GM23248 (cell line): Measurements from ENCODE around the gene RBFOX2. TPM values are rescaled to one million over a fixed set of nuclear protein-coding genes. Genes with fewer than 3 reads are reported as not detected.
A peak's percentile ranks its signal among the peaks of the same experiment; 100 is the strongest.
"Not testable (repeated sequence)": the region's sequence is repeated elsewhere in the genome, so short reads cannot be mapped to it uniquely, and the experiment has no call there.

Source experiments
- DNase-seq: peaks from one replicate; pipeline ENCODE4 v3.0.0-alpha.2; 2015
- H2AFZ ChIP-seq: fragments of 200-600 bp; sonication (generic); 2 replicates; pipeline ENCODE4 v1.6.1; 2016; ENCODE audit warnings: antibody characterized with exemption
- H3F3A ChIP-seq: fragments of 200-600 bp; sonication (generic); 2 replicates; pipeline ENCODE4 v1.6.1; 2016; ENCODE audit warnings: mild to moderate bottlenecking, antibody characterized with exemption, mixed run types; ENCODE audit not compliant: insufficient read depth
- H3K27ac ChIP-seq: fragments of 200-600 bp; sonication (generic); 2 replicates; pipeline ENCODE4 v1.5.1; 2016; ENCODE audit warnings: mild to moderate bottlenecking
- H3K27me3 ChIP-seq: fragments of 200-600 bp; sonication (generic); replicated peaks from 2 replicates; pipeline ENCODE4 v1.6.1; 2016; ENCODE audit warnings: mild to moderate bottlenecking; ENCODE audit not compliant: insufficient read depth
- H3K36me3 ChIP-seq: fragments of 200-600 bp; sonication (generic); 2 replicates; pipeline ENCODE4 v1.6.1; 2016; ENCODE audit warnings: low read depth, mild to moderate bottlenecking
- H3K4me1 ChIP-seq: fragments of 200-600 bp; sonication (generic); 2 replicates; pipeline ENCODE4 v1.6.1; 2016; ENCODE audit warnings: mild to moderate bottlenecking; ENCODE audit not compliant: insufficient read depth
- H3K4me2 ChIP-seq: fragments of 200-600 bp; sonication (generic); one replicate; pipeline ENCODE4 v1.6.1; 2016; ENCODE audit warnings: mild to moderate bottlenecking; ENCODE audit not compliant: unreplicated experiment
- H3K4me3 ChIP-seq: fragments of 200-600 bp; sonication (generic); 2 replicates; pipeline ENCODE4 v1.5.1; 2016; ENCODE audit warnings: mild to moderate bottlenecking
- H3K79me2 ChIP-seq: fragments of 200-600 bp; sonication (generic); 2 replicates; pipeline ENCODE4 v1.6.1; 2016; ENCODE audit warnings: mild to moderate bottlenecking; ENCODE audit not compliant: insufficient read depth
- H3K9ac ChIP-seq: fragments of 200-600 bp; sonication (generic); 2 replicates; pipeline ENCODE4 v1.6.1; 2016; ENCODE audit warnings: mild to moderate bottlenecking
- H3K9me2 ChIP-seq: fragments of 200-600 bp; sonication (generic); 2 replicates; pipeline ENCODE4 v1.6.1; 2016; ENCODE audit warnings: mixed run types, mild to moderate bottlenecking, moderate library complexity; ENCODE audit not compliant: insufficient read depth
- H3K9me3 ChIP-seq: fragments of 200-600 bp; sonication (generic); one replicate; pipeline ENCODE4 v1.6.1; 2017; ENCODE audit warnings: low read depth
- H4K20me1 ChIP-seq: fragments of 200-600 bp; sonication (generic); 2 replicates; pipeline ENCODE4 v1.6.0; 2016; ENCODE audit not compliant: insufficient read depth
- EZH2 ChIP-seq: fragments of 200-600 bp; sonication (generic); IDR thresholded peaks from 2 replicates; pipeline ENCODE4 v1.6.1; 2018; ENCODE audit warnings: antibody characterized with exemption, mild to moderate bottlenecking; ENCODE audit not compliant: insufficient read depth, poor library complexity, severe bottlenecking
- EZH2phosphoT487 ChIP-seq: fragments of 200-600 bp; sonication (generic); IDR thresholded peaks from 2 replicates; pipeline ENCODE4 v1.6.1; 2018; ENCODE audit warnings: antibody characterized with exemption, moderate library complexity, mild to moderate bottlenecking, low read depth; ENCODE audit not compliant: insufficient read depth
- WGBS, 2 experiments: methylation state at CpG; one replicate each; pipeline ENCODE4 v1.1.6; 2015 to 2017; ENCODE audit warnings: low lambda C conversion rate in 2 of 2, low coverage in 1 of 2; ENCODE audit errors: missing lambda C conversion rate in 2 of 2; 5-methylcytosine and 5-hydroxymethylcytosine counted together
- in situ Hi-C: fragments of 300-500 bp; cut with MboI; formaldehyde crosslinking; loops from 2 replicates; pipeline ENCODE4 v1.15.0; 2020
- polyA plus RNA-seq: library from polyadenylated mRNA; unstranded; fragments of >200 nt; fragmentation: Nextera tagmentation; extraction: Ambion mirVana; gene quantifications from 2 replicates; pipeline ENCODE4 v1.2.1, GENCODE V29; 2016
- total RNA-seq: library from RNA; depleted of rRNA; stranded (reverse); fragments of >200 nt; shearing (Covaris generic); gene quantifications from 2 replicates; pipeline ENCODE4 v1.2.3, GENCODE V29; 2014

The RBFOX2 gene
- total and polyA plus RNA-seq, 2 experiments from 2014 or later: 127 to 136 TPM

- Histone ChIP-seq H3K79me2 (no peaks in the 10 kb centered on the region), H3K9me2 (no peaks in the 10 kb centered on the region), H3K27me3 (no peaks in the 10 kb centered on the region), H2AFZ (peak overlapping the region; percentile 70), H3F3A (peaks cover 3% of the 10 kb centered on the region; the same call in 1 of the 2 replicates), H3K36me3 (no peaks in the 10 kb centered on the region), H3K4me3 (no peak overlapping the region), H3K9me3 (no peaks in the 10 kb centered on the region), H4K20me1 (no peaks in the 10 kb centered on the region), H3K9ac (no peak overlapping the region), H3K4me1 (peaks cover 39% of the 10 kb centered on the region), H3K27ac (no peak overlapping the region), H3K4me2 (no peak overlapping the region)
- DNase-seq: no peak
- TF ChIP-seq EZH2 (no peak), EZH2phosphoT487 (no peak)
- WGBS, 2 experiments: 38 to 40% methylated on average over 19 of the region's 19 CpGs
- in situ Hi-C loops: no loop called here
Observed at GRCh38 chr22:36055376-36056295, 27.0 kb upstream of the RBFOX2 start.

- H3K4me2 ChIP-seq, H3K36me3 ChIP-seq, H3K9ac ChIP-seq, H3K27ac ChIP-seq, H3F3A ChIP-seq, H3K27me3 ChIP-seq, in situ Hi-C loops, H3K9me3 ChIP-seq, DNase-seq, H2AFZ ChIP-seq, H3K4me3 ChIP-seq, H4K20me1 ChIP-seq, H3K79me2 ChIP-seq, H3K9me2 ChIP-seq: not testable (repeated sequence)
- H3K4me1 ChIP-seq: peaks cover 37% of the 10 kb centered on the region
- WGBS, 2 experiments: 92 to 94% methylated on average over 10 of the region's 10 CpGs
Observed at GRCh38 chr22:36054446-36054845, 25.8 kb upstream of the RBFOX2 start.

- Histone ChIP-seq H3F3A (peaks cover 8% of the 10 kb centered on the region; the same call in 1 of the 2 replicates), H3K9me3 (no peaks in the 10 kb centered on the region), H3K36me3 (no peaks in the 10 kb centered on the region), H3K79me2 (no peaks in the 10 kb centered on the region), H4K20me1 (no peaks in the 10 kb centered on the region), H3K27ac (no peak overlapping the region), H3K4me3 (no peak overlapping the region), H3K9me2 (no peaks in the 10 kb centered on the region), H3K4me1 (peaks cover 36% of the 10 kb centered on the region), H3K4me2 (no peak overlapping the region), H3K9ac (no peak overlapping the region), H2AFZ (no peak overlapping the region), H3K27me3 (no peaks in the 10 kb centered on the region)
- TF ChIP-seq EZH2phosphoT487 (no peak), EZH2 (no peak)
- in situ Hi-C loops: no loop called here
- 62 to 63% methylated on average over 1 of the region's 1 CpG for WGBS, 2 experiments
- no peak for DNase-seq
Observed at GRCh38 chr22:36053242-36054147, 24.9 kb upstream of the RBFOX2 start.

- WGBS, 2 experiments: 84 to 87% methylated on average over 5 of the region's 5 CpGs
- DNase-seq: peak; percentile 78
- Histone ChIP-seq H3K79me2 (no peaks in the 10 kb centered on the region), H3K4me1 (peaks cover 35% of the 10 kb centered on the region), H3K9ac (peak overlapping the region; percentile 13; the same call in 1 of the 2 replicates), H2AFZ (peak overlapping the region; percentile 88), H3F3A (peaks cover 8% of the 10 kb centered on the region; the same call in 1 of the 2 replicates), H4K20me1 (no peaks in the 10 kb centered on the region), H3K27ac (peak overlapping the region; percentile 53), H3K9me3 (no peaks in the 10 kb centered on the region), H3K4me3 (no peak overlapping the region), H3K9me2 (no peaks in the 10 kb centered on the region), H3K36me3 (no peaks in the 10 kb centered on the region), H3K4me2 (peak overlapping the region; percentile 8), H3K27me3 (no peaks in the 10 kb centered on the region)
- TF ChIP-seq EZH2phosphoT487: no peak
- in situ Hi-C loops: no loop called here
Observed at GRCh38 chr22:36052505-36052941, 23.9 kb upstream of the RBFOX2 start.
